Neural cell (in vitro differentiated cells): ENCODE measurements around the gene C6orf163.

Source experiments
- CTCF ChIP-seq: fragments of 450-650 bp; IDR thresholded peaks from 2 replicates; pipeline ENCODE4 v1.5.1; 2014; ENCODE audit warnings: antibody characterized with exemption, mild to moderate bottlenecking, moderate library complexity; ENCODE audit not compliant: poor library complexity, severe bottlenecking
- EZH2 ChIP-seq: fragments of 200-600, 300-800 bp; shearing (Covaris generic), sonication (generic); IDR thresholded peaks from 2 replicates; pipeline ENCODE4 v1.6.1; 2014; ENCODE audit warnings: antibody characterized with exemption, low read length, borderline replicate concordance, mild to moderate bottlenecking; ENCODE audit not compliant: insufficient read depth, poor library complexity, severe bottlenecking
- RAD21 ChIP-seq: fragments of 450-650 bp; conservative IDR thresholded peaks from 2 replicates; pipeline ENCODE4 v1.6.1; 2014; ENCODE audit warnings: antibody characterized with exemption, mild to moderate bottlenecking, moderate library complexity
- REST ChIP-seq: IDR thresholded peaks from 2 replicates; pipeline ENCODE4 v1.6.1; 2012; ENCODE audit warnings: borderline replicate concordance

- no peak for TF ChIP-seq CTCF
- TF ChIP-seq RAD21 = no peak
- TF ChIP-seq REST = no peak
- no peak for TF ChIP-seq EZH2
These were observed 11.6 kb upstream of the C6orf163 start for GRCh38 chr6:87333033-87333432.
